Epithelial cell of esophagus (primary cell): Measurements from ENCODE around the gene KIF1B.

Experiments
- DNase-seq: peaks from one replicate; pipeline ENCODE4 v3.0.0; 2010; ENCODE audit warnings: low read depth
- H3K4me3 ChIP-seq: 2 replicates; pipeline ENCODE4 v1.5.1; 2011; ENCODE audit warnings: mild to moderate bottlenecking, low read length, control low read depth
- CTCF ChIP-seq: IDR thresholded peaks from 2 replicates; pipeline ENCODE4 v1.5.1; 2011; ENCODE audit warnings: low read depth, mild to moderate bottlenecking, low read length, control low read depth, inconsistent platforms; ENCODE audit not compliant: insufficient read depth; ENCODE audit errors: missing control alignments

Gene KIF1B

GRCh38 chr1:10209905-10210810 lies at the start of gene KIF1B:
TSS of gene KIF1B (plus strand) at chr1:10210570. CDS start at chr1:10232329, 21,759 bp downstream.
- peak; percentile 98 for DNase-seq
- peak within 1 kb of the TSS; percentile 98 for H3K4me3 ChIP-seq
- peak; percentile 68 for TF ChIP-seq CTCF

- TF ChIP-seq CTCF = no peak
- no peak for DNase-seq
- no peak overlapping the region for H3K4me3 ChIP-seq
Measured at GRCh38 chr1:10160907-10161490, 49.4 kb upstream of the KIF1B start.

GRCh38 chr1:10161541-10162290 lies 48.7 kb upstream of the KIF1B start:
- H3K4me3 ChIP-seq = no peak overlapping the region
- no peak for TF ChIP-seq CTCF
- no peak for DNase-seq

GRCh38 chr1:10168912-10169514 lies 41.4 kb upstream of the KIF1B start:
- H3K4me3 ChIP-seq = no peak overlapping the region
- TF ChIP-seq CTCF = no peak
- DNase-seq = no peak

GRCh38 chr1:10170239-10170574 lies 40.2 kb upstream of the KIF1B start:
- DNase-seq = peak; percentile 64
- H3K4me3 ChIP-seq = no peak overlapping the region
- TF ChIP-seq CTCF = no peak

GRCh38 chr1:10171105-10171767 lies 39.1 kb upstream of the KIF1B start:
- no peak for DNase-seq
- TF ChIP-seq CTCF = no peak
- H3K4me3 ChIP-seq = no peak overlapping the region
